Activated CD4-positive, alpha-beta T cell treated with anti-CD3 and anti-CD28 coated beads, Interleukin-2, amount 50 U/mL, for 4 hours (primary cell): ENCODE data around the gene GKAP1.
"Not testable (repeated sequence)": the region's sequence is repeated elsewhere in the genome, so short reads cannot be mapped to it uniquely, and the experiment has no call there.

ENCODE experiments used
- DNase-seq, 2 experiments: peaks; one replicate each; pipeline ENCODE4 v3.0.0-alpha.2; 2020

The GKAP1 gene

DNA sequence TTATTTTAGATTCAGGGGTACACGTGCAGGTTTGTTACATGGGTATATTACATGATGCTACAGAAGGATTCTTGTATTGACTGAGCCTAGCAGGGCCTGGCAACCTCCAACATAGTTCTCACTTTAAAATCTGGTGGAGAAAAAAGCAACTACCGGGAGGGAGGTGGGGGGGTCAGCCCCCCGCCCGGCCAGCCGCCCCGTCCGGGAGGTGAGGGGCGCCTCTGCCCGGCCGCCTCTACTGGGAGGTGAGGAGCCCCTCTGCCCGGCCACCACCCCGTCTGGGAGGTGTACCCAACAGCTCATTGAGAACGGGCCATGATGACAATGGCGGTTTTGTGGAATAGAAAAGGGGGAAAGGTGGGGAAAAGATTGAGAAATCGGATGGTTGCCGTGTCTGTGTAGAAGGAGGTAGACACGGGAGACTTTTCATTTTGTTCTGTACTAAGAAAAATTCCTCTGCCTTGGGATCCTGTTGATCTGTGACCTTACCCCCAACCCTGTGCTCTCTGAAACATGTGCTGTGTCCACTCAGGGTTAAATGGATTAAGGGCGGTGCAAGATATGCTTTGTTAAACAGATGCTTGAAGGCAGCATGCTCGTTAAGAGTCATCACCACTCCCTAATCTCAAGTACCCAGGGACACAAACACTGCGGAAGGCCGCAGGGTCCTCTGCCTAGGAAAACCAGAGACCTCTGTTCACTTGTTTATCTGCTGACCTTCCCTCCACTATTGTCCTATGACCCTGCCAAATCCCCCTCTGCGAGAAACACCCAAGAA, 88.8 kb downstream of the GKAP1 start:
- not testable (repeated sequence) for DNase-seq

DNA sequence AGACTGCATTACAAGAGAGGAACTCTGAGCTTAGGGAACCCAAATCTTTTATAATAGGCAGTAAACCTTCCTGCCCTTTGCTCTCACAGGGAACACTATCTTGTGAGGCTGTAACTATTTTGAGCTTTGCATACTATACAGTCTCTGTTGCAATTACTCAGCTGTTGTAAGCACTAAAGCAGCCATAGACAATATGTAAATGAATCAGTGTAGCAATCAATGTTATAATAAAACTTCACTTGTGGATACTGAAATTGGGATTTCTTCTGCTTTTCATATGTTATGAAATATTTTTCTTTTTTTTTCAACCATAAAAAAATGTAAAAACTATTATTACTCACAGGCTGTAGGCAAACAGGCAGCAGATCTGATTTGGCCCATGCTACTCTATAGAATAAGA, 93.1 kb downstream of the GKAP1 start:
- no peak for DNase-seq

DNA sequence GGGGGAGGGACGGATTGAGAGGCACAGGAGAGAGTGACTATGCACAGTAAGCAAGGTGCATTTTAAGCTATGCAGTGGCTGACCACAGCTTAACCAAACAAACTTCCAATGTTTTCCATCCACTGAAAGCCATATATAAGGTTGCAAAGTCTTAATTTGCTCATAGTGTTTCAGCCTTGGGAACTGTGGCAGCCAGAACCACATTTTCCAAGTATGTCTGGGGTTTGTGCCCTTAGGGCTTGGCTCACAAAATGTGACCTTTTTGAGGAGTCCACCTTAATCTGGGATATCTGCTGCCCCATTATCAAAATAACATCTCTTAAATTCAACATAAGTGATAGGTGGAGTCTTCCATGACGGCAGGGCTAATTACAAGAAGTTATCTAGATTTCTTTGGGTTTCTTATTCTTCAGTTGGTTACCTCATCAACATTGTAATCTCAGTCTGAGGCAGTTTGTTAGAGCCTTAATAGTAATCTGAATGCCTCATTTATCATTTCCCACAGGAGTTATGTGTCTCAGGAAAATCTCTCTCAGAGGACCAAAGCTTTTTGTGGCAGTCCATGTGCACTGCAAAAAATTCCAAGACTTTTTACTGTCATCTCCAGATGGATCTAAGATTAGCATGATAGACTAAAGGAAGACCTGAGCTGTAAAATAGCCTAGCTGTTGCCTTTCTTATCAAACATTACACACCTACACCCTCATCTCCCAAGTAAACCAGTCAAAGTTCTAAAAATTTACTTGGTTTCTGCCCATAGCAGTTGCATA, 94.7 kb downstream of the GKAP1 start:
- DNase-seq: no peak

GRCh38 chr9:83721509-83721908, 96.1 kb downstream of the GKAP1 start:
- no peak for DNase-seq

- no peak for DNase-seq
Observed at GRCh38 chr9:83715794-83716193, 101.8 kb downstream of the GKAP1 start.

GRCh38 chr9:83715221-83715620, 102.3 kb downstream of the GKAP1 start:
- DNase-seq: no peak

DNA sequence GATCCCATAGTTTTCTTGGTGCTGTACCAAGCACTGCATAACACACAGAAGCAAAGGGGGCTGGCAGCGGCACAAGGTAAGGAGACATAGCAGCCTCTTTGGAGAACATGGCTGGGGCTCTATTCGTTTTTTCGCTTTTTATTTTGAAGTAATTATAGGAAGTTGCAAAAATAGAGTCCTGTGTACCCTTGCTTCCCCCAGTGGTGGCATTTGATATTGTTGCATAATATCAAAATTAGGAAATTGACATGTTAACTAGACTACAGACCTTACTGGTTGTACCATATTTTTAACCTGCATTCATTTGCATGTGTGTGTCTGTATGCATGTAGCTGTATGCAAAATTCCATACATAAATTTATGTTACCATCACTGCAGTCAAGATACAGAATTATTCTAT, 103.2 kb downstream of the GKAP1 start:
- DNase-seq: no peak

DNA sequence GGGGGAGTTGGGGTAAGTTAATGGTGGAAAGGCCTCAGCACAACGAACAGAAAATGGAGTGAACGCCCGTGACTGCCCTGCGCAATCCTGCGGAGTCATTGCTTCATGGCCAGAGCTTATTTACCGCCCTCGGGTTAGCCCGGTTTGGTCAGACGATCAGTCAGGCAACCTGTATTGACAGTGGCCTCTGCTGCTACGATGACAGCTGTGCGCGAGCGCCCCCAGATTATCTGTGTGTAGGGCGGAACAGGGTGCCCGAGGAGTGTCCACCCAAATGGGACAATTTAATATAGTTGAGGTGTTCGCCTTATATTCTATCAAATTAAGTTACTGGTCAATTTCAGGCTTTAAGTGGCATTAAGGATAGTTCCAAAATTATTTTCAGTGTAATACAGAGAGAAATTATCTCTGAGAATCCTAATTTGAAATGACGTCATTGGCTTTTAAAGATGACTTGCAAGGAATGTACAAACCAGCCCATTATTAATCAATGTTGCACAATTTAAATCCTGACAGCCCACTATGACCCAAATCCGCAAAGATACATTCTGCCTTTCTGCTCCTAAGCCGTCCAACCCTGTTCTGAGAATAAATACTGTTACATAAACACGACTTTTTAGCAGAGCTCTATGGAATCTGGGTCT, 108.9 kb downstream of the GKAP1 start:
- peak; percentile 23 to 34 for DNase-seq

GRCh38 chr9:83707768-83708514, 109.6 kb downstream of the GKAP1 start, which contains the start of gene UBQLN1:
Gene UBQLN1, minus strand, starts transcription at chr9:83707958. Its CDS starts 279 bp downstream, at chr9:83707679.
- DNase-seq: peak; percentile 86 to 87

- peak; percentile 66 to 68 for DNase-seq
Observed at GRCh38 chr9:83707518-83707767, 110.1 kb downstream of the GKAP1 start.

- peak; percentile 54 to 55 for DNase-seq
Observed at GRCh38 chr9:83706676-83707517, 110.7 kb downstream of the GKAP1 start.

DNA sequence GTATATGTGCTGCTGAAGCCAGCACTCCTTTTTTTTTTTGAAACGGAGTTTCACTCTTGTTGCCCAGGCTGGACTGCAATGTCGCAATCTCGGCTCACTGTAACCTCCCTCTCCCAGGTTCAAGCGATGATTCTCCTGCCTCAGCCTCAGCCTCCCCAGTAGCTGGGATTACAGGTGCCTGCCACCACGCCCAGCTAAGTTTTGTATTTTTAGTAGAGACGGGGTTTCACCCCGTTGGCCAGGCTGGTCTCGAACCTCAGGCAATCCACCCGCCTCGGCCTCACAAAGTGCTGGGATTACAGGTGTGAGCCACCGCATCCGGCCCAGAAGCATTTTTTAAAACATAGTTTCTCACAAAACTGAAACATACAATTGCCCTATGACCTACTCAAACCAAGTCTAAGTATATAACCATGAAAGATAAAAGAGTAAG, 112.3 kb downstream of the GKAP1 start:
- DNase-seq: not testable (repeated sequence)

DNA sequence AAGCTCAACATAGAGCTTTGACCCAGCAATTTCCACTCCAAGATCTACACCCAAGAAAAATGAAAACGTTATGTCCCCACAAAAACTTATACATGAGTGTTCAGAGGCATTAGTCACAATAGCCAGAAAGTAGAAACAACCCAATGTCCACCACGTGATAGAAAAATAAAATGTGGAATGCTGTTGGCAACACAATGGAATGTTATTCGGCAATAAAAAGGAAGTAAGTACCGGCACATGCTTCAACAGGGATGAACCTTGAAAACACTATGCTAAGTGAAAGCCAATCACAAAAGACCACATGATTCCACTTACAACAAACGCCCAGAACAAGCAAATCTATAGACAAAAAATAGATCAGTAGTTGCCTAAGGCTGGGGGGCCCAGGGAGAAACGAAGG, 115.8 kb downstream of the GKAP1 start:
- DNase-seq: no peak

- no peak for DNase-seq
Observed at GRCh38 chr9:83701286-83701685, 116.3 kb downstream of the GKAP1 start.

- no peak for DNase-seq
Observed at GRCh38 chr9:83699615-83700014, 118.0 kb downstream of the GKAP1 start.

DNA sequence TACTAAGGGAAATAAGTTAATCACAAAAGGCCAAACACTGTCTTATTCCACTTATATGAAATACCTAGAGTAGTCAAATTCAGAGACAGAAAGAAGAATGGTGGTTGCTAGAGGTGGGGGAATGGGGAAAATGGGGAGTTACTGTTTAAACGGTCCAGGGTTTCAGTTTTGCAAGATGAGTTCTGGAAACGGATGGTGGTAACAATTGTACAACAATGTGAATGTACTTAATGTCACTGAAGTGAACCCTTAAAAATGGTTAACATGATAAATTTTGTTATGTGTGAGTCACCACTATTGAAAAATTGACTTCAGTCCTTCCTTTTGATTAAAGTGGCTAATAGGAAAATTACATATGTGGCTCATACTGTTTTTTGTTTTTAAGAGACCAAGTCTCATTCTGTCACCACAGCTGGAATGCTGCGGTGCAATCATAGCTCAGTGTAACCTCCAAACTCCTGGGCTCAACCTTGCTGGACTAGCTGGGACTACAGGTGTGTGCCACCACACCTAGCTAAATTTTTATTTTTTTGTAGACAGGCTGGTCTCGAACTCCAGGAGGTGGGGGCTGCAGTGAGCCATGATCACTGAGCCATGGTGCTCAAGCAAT, 118.5 kb downstream of the GKAP1 start:
- DNase-seq: no peak

GRCh38 chr9:83691492-83691891, 126.1 kb downstream of the GKAP1 start:
- DNase-seq: no peak
